HG02970 (cell line): ENCODE data around the gene FAAH2.
"Not testable (repeated sequence)": the region's sequence is repeated elsewhere in the genome, so short reads cannot be mapped to it uniquely, and the experiment has no call there.

Experiments used
- ATAC-seq: cut with Tn5 transposase; IDR thresholded peaks from one replicate; pipeline ENCODE4 v1.9.1; 2021; ENCODE audit warnings: mild to moderate bottlenecking, moderate library complexity, moderate number of reproducible peaks; ENCODE audit not compliant: unreplicated experiment, low FRiP score

FAAH2 gene

GRCh38 chrX:57379296-57379695 is 92.8 kb downstream of the FAAH2 start:
- no peak for ATAC-seq

- ATAC-seq = no peak
These were observed 93.7 kb downstream of the FAAH2 start for GRCh38 chrX:57380026-57380796.

- ATAC-seq = not testable (repeated sequence)
These were observed 107.7 kb downstream of the FAAH2 start for GRCh38 chrX:57394162-57394561.

- ATAC-seq = not testable (repeated sequence)
These were observed 116.7 kb downstream of the FAAH2 start for GRCh38 chrX:57403191-57403590.

- ATAC-seq = no peak
These were observed 119.6 kb downstream of the FAAH2 start for GRCh38 chrX:57406149-57406548.

- no peak for ATAC-seq
These were observed 131.3 kb downstream of the FAAH2 start for GRCh38 chrX:57417827-57418226.

- ATAC-seq = no peak
These were observed 135.8 kb downstream of the FAAH2 start for GRCh38 chrX:57422289-57422688.

GRCh38 chrX:57422790-57423189 is 136.3 kb downstream of the FAAH2 start:
- ATAC-seq = no peak

- no peak for ATAC-seq
These were observed 158.6 kb downstream of the FAAH2 start for GRCh38 chrX:57445076-57445475.

- no peak for ATAC-seq
These were observed 159.3 kb downstream of the FAAH2 start for GRCh38 chrX:57445832-57446231.

- no peak for ATAC-seq
These were observed 161.3 kb downstream of the FAAH2 start for GRCh38 chrX:57447856-57448255.

- no peak for ATAC-seq
These were observed 165.0 kb downstream of the FAAH2 start for GRCh38 chrX:57451426-57452020.

GRCh38 chrX:57453901-57454300 is 167.4 kb downstream of the FAAH2 start:
- no peak for ATAC-seq

GRCh38 chrX:57481514-57481913 is 195.0 kb downstream of the FAAH2 start:
- no peak for ATAC-seq

GRCh38 chrX:57516491-57516890 is 230.0 kb downstream of the FAAH2 start:
- ATAC-seq = no peak

- no peak for ATAC-seq
These were observed 233.1 kb downstream of the FAAH2 start for GRCh38 chrX:57519578-57520118.

GRCh38 chrX:57528670-57529255 is 242.3 kb downstream of the FAAH2 start:
- ATAC-seq = no peak
